A549 treated with ZK216348 at 1 μM for 4 hours (cell line): ENCODE results near the gene OR10J4. TPM values are rescaled to one million over a fixed set of nuclear protein-coding genes. Genes with fewer than 3 reads are reported as not detected.

Source experiments
- total RNA-seq: library from RNA; stranded (reverse); fragments of 200-300 nt; extraction: Qiagen RNA extraction; gene quantifications from 5 replicates; pipeline ENCODE4 v1.2.3, GENCODE V29; 2022; ENCODE audit warnings: low read depth

Gene OR10J4
- total RNA-seq = not detected in 5 replicates

GRCh38 chr1:159431904-159432303 lies at the start of gene OR10J4:
Gene OR10J4, plus strand, starts transcription at chr1:159432204.

GRCh38 chr1:159439422-159439821 lies 7.4 kb downstream of the OR10J4 start, which contains the start of gene OR10J1:
Gene OR10J1, plus strand, starts transcription at chr1:159439722. Its CDS starts 70 bp downstream, at chr1:159439792.

Other genes with a start within 250 kb of the OR10J4 start
- gene ACKR1, start 227.3 kb upstream of the OR10J4 start, total RNA-seq = not detected in 5 replicates
- gene FCER1A, start 129.9 kb upstream of the OR10J4 start, total RNA-seq = not detected in 5 replicates
- gene OR10J1, start 7.5 kb downstream of the OR10J4 start, total RNA-seq = not detected in 5 replicates
- not detected in 5 replicates for gene OR10J5, start 103.8 kb downstream of the OR10J4 start, total RNA-seq
- not detected in 5 replicates for gene APCS, start 155.6 kb downstream of the OR10J4 start, total RNA-seq